ENCODE data around the gene CUX1.

DNA sequence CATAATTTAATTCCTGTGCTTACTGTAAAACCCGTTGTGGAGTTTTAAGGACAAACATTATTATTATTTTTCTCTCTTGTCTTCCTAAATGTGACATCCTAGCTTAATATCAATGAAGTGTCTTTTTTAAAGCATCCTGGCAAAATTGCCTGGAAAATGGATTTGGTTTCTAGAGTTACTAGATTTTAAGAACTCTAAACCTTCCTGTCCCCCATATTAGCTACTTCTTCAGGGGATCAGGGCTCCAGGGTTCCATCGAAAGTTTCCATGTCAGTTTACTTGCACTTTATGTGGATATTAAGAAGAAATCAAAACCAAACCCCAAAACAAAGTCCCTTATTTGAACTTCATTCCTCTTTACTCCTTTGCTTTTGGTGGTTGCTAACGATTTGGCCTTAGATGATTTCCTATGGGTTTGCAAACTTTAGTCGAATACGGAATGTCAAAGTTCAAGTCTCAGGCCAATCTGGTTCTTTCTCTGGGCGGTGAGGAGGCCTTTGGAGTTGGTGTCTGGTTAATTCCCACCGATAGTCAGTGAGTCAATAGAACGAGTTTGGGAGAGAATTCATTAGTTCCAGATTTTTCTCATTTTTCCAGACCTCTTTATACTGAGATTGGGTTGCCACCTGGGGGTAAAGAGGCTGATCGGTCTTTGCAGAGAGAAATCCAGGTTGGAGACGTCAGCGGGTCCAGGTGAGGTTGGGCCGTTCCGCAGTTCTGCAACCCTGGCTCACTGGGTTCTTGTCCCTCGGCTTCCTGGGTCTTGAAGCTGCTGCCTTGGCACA, 1.1 kb downstream of the CUX1 start:
- no peak for TF ChIP-seq POLR2A (IDR thresholded peaks at IDR 0.05)
- TF ChIP-seq, protein P1, sequence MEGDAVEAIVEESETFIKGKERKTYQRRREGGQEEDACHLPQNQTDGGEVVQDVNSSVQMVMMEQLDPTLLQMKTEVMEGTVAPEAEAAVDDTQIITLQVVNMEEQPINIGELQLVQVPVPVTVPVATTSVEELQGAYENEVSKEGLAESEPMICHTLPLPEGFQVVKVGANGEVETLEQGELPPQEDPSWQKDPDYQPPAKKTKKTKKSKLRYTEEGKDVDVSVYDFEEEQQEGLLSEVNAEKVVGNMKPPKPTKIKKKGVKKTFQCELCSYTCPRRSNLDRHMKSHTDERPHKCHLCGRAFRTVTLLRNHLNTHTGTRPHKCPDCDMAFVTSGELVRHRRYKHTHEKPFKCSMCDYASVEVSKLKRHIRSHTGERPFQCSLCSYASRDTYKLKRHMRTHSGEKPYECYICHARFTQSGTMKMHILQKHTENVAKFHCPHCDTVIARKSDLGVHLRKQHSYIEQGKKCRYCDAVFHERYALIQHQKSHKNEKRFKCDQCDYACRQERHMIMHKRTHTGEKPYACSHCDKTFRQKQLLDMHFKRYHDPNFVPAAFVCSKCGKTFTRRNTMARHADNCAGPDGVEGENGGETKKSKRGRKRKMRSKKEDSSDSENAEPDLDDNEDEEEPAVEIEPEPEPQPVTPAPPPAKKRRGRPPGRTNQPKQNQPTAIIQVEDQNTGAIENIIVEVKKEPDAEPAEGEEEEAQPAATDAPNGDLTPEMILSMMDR (IDR thresholded peaks at IDR 0.05): no peak

Measured in uterus (tissue), 2 donors.